Ovary (tissue), 9 donors: ENCODE results near the gene PNN. TPM values are rescaled to one million over a fixed set of nuclear protein-coding genes. Genes with fewer than 3 reads are reported as not detected.
"Not testable (repeated sequence)": the region's sequence is repeated elsewhere in the genome, so short reads cannot be mapped to it uniquely, and the experiment has no call there.

Source experiments
- DNase-seq, 5 donors: peaks; one replicate each; pipeline ENCODE4 v3.0.0-alpha.2; 2019 to 2020
- H3K27ac ChIP-seq, 2 donors: fragments of 200-600 bp; one replicate each; pipeline versions ENCODE4 v1.5.1 to v1.8.0; 2019 to 2022
- H3K27me3 ChIP-seq: fragments of 200-600 bp; one replicate; pipeline ENCODE4 v1.8.0; 2022
- H3K36me3 ChIP-seq: fragments of 200-600 bp; sonication (generic); one replicate; pipeline ENCODE4 v1.5.1; 2019
- H3K4me1 ChIP-seq: one replicate; pipeline ENCODE4 v1.8.1; 2013; ENCODE audit warnings: mild to moderate bottlenecking, moderate library complexity; ENCODE audit not compliant: insufficient read depth
- H3K4me3 ChIP-seq: fragments of 200-600 bp; sonication (generic); one replicate; pipeline ENCODE4 v1.5.1; 2017
- H3K9me3 ChIP-seq, 2 donors: fragments of 200-600 bp in 1 of 2; sonication (generic) in 1 of 2; one replicate each; pipeline versions ENCODE4 v1.5.1 to v1.8.1; 2013 to 2019; ENCODE audit warnings: mild to moderate bottlenecking in 1 of 2, moderate library complexity in 1 of 2
- EP300 ChIP-seq: sonication (generic); formaldehyde crosslinking; IDR thresholded peaks from one replicate; pipeline ENCODE4 v1.6.1; 2017; ENCODE audit warnings: antibody characterized with exemption
- POLR2A ChIP-seq: fragments of 450-650 bp; IDR thresholded peaks from one replicate; pipeline ENCODE4 v1.6.1; 2017; ENCODE audit warnings: antibody characterized with exemption, mild to moderate bottlenecking, moderate library complexity
- WGBS, 3 donors: extraction: QIAGEN DNeasy Blood & Tissue Kit in 1 of 3; methylation state at CpG; one replicate each; pipeline versions ENCODE4 v1.1.5 to v1.1.7; 2013 to 2017; 5-methylcytosine and 5-hydroxymethylcytosine counted together
- intact Hi-C, 4 donors: fragments of 100-400 bp; cut with DNase I; formaldehyde crosslinking; loops; one replicate each; pipeline versions ENCODE4 v1.11.0 to v1.15.1; 2022 to 2023
- polyA plus RNA-seq, 2 donors: library from polyadenylated mRNA; stranded (reverse); fragments of 200-250 nt in 1 of 2; fragments of 350-450 nt in 1 of 2; fragmentation: Illumina TruSeq in 1 of 2; extraction: RNeasy Lipid Tissue Mini Kit (QIAGEN cat#74804) in 1 of 2; gene quantifications; one replicate each; pipeline ENCODE4 v1.2.3, GENCODE V29; 2013 to 2014
- total RNA-seq, 7 donors: library from RNA; depleted of rRNA in 2 of 7; stranded (reverse); fragments of >200 nt in 2 of 7; fragmentation: NEBNext Ultra II Directional in 3 of 7; extraction: Animal tissue kit (Norgen Biotek cat#: 25700) in 3 of 7; gene quantifications; one replicate each; pipeline versions ENCODE4 v1.1.0 to v1.2.4, GENCODE V29; 2016 to 2023
- TF ChIP-seq, protein P1 (sequence below), 3 donors: fragments of 450-650 bp in 2 of 3; fragments of 200-600 bp in 1 of 3; IDR thresholded peaks; one replicate each; pipeline versions ENCODE4 v1.5.1 to v1.8.0; 2016 to 2022; ENCODE audit warnings: antibody characterized with exemption in 3 of 3, mild to moderate bottlenecking in 1 of 3
- donor health status: DM: no; HTN: no; CAD: no; lungs with moderate emphysema.
- donor health status: DM: no; HTN: no; CAD: no.
- donor health status: Bipolar disorder and iron deficiency.
- donor health status: DM: yes; HTN: yes; CAD: no.
- donor health status: DM: no; HTN: no; CAD: no.
- donor health status: DM: yes; HTN: yes; CAD: no.

Gene PNN
- total and polyA plus RNA-seq, 9 donors: 36.3 to 77.1 (median 59.6) TPM

GRCh38 chr14:39181026-39181692 is 6.1 kb downstream of the PNN start:
- H3K4me3 ChIP-seq: no peak overlapping the region
- no peaks in the 10 kb centered on the region for H3K36me3 ChIP-seq
- no peaks in the 10 kb centered on the region for H3K9me3 ChIP-seq
- H3K27me3 ChIP-seq: no peaks in the 10 kb centered on the region
- WGBS, 3 donors: 88 to 94% (median 91%) methylated on average over 7 of the region's 7 CpGs
- no peak overlapping the region for H3K27ac ChIP-seq
- DNase-seq: no peak
- no peak for TF ChIP-seq EP300
- no peak for TF ChIP-seq POLR2A
- TF ChIP-seq, protein P1, sequence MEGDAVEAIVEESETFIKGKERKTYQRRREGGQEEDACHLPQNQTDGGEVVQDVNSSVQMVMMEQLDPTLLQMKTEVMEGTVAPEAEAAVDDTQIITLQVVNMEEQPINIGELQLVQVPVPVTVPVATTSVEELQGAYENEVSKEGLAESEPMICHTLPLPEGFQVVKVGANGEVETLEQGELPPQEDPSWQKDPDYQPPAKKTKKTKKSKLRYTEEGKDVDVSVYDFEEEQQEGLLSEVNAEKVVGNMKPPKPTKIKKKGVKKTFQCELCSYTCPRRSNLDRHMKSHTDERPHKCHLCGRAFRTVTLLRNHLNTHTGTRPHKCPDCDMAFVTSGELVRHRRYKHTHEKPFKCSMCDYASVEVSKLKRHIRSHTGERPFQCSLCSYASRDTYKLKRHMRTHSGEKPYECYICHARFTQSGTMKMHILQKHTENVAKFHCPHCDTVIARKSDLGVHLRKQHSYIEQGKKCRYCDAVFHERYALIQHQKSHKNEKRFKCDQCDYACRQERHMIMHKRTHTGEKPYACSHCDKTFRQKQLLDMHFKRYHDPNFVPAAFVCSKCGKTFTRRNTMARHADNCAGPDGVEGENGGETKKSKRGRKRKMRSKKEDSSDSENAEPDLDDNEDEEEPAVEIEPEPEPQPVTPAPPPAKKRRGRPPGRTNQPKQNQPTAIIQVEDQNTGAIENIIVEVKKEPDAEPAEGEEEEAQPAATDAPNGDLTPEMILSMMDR (IDR thresholded peaks at IDR 0.05): no peak
- no peaks in the 10 kb centered on the region for H3K4me1 ChIP-seq
- intact Hi-C loops: no loop called here

- Histone ChIP-seq H3K27ac (no peak overlapping the region), H3K36me3 (no peaks in the 10 kb centered on the region), H3K9me3 (no peaks in the 10 kb centered on the region), H3K4me3 (no peak overlapping the region), H3K4me1 (no peaks in the 10 kb centered on the region), H3K27me3 (no peaks in the 10 kb centered on the region)
- TF ChIP-seq POLR2A (no peak), EP300 (no peak)
- TF ChIP-seq, protein P1 (IDR thresholded peaks at IDR 0.05): no peak
- 82 to 87% (median 85%) methylated on average over 5 of the region's 5 CpGs for WGBS, 3 donors
- DNase-seq: no peak
- intact Hi-C loops: no loop called here
Measured at GRCh38 chr14:39181693-39182047, 6.6 kb downstream of the PNN start.

GRCh38 chr14:39182770-39183684 is 8.0 kb downstream of the PNN start:
- H3K36me3 ChIP-seq: no peaks in the 10 kb centered on the region
- TF ChIP-seq EP300 (no peak), POLR2A (no peak)
- TF ChIP-seq, protein P1 (IDR thresholded peaks at IDR 0.05): no peak
- 97 to 100% (median 100%) methylated on average over 1 of the region's 1 CpG for WGBS, 3 donors
- no peak overlapping the region for H3K27ac ChIP-seq
- H3K27me3 ChIP-seq: no peaks in the 10 kb centered on the region
- H3K4me1 ChIP-seq: no peaks in the 10 kb centered on the region
- intact Hi-C loops: no loop called here
- DNase-seq: no peak
- H3K4me3 ChIP-seq: no peak overlapping the region
- H3K9me3 ChIP-seq: no peaks in the 10 kb centered on the region

DNA sequence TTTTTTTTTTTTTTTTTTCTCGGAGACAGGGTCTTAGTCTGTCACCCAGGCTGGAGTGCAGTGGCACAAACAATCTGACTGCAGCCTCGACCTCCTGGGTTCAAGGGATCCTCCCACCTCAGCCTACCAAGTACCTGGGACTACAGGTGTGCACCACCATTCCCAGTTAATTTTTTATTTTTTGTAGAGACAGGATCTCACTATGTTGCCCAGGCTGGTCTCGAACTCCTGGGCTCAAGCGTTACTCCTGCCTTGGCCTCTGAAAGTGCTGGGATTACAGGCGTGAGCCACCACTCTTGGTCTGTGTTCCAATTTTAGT is 8.6 kb downstream of the PNN start:
- H3K27me3 ChIP-seq, DNase-seq, H3K36me3 ChIP-seq, H3K27ac ChIP-seq, H3K4me1 ChIP-seq, H3K9me3 ChIP-seq, H3K4me3 ChIP-seq, intact Hi-C loops: not testable (repeated sequence)
- 89 to 95% (median 89%) methylated on average over 5 of the region's 5 CpGs for WGBS, 3 donors
